Activated CD4-positive, alpha-beta T cell treated with anti-CD3 and anti-CD28 coated beads, Interleukin-2, amount 50 U/mL, for 4 hours (primary cell): Measurements from ENCODE around the gene NDUFAF4.
"Not testable (repeated sequence)": the region's sequence is repeated elsewhere in the genome, so short reads cannot be mapped to it uniquely, and the experiment has no call there.

Experiments used
- DNase-seq, 2 experiments: peaks; one replicate each; pipeline ENCODE4 v3.0.0-alpha.2; 2020

Gene NDUFAF4

GRCh38 chr6:96898241-96898851 is 655 bp upstream of the NDUFAF4 start:
- no peak for DNase-seq

DNA sequence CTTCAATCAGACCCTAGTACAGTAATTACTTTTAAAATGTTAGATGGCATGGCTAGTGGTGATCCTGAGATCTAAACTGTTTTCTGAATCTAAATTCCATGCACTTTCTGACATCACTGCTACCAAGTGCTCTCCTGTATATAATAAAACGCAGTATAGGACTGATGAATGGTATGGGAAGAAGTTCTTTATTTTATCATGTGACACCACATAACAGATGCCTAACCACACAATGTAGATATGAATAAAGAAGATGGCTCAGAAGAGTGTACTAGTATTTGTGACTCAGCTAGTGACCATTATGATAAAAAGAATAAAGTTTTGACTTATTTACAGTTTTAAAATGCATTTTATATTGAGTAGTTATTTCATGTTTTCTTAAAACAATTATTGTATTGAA is 8.5 kb downstream of the NDUFAF4 start:
- no peak for DNase-seq

GRCh38 chr6:96888745-96889144 is 8.9 kb downstream of the NDUFAF4 start:
- DNase-seq: no peak

DNA sequence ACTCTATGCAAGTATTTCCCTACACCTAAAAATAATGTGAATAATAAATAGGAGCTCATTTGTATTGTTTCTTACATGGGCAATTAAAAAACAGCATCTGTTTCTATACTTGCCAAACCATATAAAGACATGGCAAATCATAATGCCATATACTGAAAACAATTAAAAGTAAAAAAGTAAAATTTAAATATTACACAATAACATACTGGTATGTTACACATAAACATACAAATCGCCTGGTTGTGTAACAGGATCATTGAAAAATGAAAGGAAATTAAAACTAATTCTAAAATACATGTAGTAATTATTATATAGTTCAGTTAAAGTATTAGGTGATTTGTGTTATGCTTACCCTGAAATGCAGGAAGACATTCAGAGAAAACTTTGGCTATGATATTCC is 11.2 kb downstream of the NDUFAF4 start:
- DNase-seq: no peak

DNA sequence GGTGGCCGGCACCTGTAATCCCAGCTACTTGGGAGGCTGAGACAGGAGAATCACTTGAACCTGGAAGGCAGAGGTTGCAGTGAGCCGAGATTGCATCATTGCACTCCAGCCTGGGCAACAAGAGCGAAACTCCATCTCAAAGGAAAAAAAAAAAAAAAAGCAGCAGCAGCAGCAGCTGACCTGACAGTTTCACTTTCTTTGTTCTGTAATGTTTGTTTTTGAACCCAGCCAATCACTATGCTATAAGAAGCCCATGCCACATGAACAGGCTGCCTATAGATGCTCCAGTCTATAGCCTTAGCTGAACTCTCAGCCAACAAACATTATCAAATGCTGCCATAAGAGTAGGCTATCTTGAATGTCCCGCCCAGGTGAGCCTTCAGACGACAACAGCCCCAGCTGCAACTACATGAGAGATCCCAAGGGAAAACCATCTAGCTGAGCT is 12.5 kb downstream of the NDUFAF4 start:
- DNase-seq: not testable (repeated sequence)

DNA sequence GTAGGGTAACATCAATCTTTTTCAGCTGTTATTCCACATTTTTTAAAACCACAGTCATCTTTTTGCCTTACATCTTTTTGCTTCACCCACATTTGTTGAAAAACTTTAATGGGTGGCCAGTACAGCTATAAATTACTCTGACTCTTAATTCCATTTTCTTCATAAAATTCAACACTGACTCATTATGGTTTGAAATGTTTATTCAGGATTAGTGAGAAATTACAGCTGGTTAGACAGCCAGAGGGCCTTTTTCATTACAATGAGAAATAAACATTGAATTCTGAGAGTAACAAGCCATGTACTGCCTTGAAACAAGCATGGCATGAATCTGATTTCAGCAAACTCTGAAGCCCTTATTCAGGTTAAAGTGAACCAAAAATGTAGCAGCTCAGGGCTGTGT is 19.5 kb downstream of the NDUFAF4 start:
- DNase-seq: no peak

- no peak for DNase-seq
These were observed 20.7 kb downstream of the NDUFAF4 start for GRCh38 chr6:96876886-96877545.

DNA sequence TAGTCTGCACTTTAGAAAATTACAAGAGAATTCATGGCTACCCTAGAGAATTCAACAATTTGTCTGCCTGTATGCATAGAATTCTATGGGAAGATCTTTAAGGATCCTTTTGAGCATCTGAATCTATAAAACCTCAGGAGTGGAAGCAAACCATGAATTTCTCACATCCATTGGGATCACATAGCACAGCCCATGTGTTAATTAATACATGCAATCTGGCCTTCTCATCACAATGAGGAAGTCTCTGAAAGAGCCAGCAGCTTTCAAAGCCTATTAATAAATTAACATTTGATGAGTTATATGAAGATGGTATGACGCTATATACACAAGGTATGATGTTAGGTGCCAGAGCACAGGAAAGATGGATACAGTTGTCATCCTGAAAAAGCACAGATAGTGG is 24.7 kb downstream of the NDUFAF4 start:
- DNase-seq: no peak

DNA sequence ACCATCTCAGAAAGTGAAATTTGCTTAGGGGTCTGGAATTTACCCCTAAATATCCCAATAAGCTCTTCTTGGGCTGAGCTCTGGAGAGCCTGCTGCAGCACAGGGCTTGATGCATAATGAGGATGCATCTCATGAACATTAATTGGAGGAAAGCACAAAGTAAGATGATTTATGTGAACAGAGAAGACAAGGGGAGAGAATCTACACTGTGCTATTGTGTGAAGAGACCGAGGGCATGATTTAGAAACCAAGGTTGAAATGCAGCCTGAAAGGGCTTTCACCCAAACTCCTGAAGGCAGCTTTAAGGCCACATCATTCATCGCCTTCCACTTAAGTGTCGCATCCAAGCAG is 32.7 kb downstream of the NDUFAF4 start:
- DNase-seq: no peak

- no peak for DNase-seq
These were observed 33.3 kb downstream of the NDUFAF4 start for GRCh38 chr6:96864216-96865054.

GRCh38 chr6:96862560-96862959 is 35.1 kb downstream of the NDUFAF4 start:
- DNase-seq: no peak

- DNase-seq: no peak
These were observed 36.1 kb downstream of the NDUFAF4 start for GRCh38 chr6:96861588-96861987.

- DNase-seq: no peak
These were observed 40.8 kb downstream of the NDUFAF4 start for GRCh38 chr6:96856856-96857255.

- no peak for DNase-seq
These were observed 44.6 kb downstream of the NDUFAF4 start for GRCh38 chr6:96853083-96853482.

DNA sequence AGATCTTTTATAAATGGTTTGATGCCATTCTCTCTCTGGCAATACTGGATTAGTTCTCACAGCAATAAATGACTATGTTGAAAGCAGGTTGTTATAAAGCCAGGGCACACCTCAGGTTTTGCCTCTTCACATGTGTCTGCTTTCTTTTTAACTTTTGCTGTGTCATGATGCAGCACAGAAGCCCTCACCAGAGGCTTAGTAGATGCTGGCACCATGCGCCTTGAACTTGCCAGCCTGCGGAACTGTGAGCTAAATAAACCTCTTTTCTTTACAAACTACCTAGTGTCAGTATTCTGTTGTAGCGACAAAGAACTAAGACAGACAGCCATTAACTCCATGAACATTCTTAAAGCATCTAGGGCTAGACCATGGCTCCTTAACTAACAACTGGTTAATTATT is 45.1 kb downstream of the NDUFAF4 start:
- no peak for DNase-seq

DNA sequence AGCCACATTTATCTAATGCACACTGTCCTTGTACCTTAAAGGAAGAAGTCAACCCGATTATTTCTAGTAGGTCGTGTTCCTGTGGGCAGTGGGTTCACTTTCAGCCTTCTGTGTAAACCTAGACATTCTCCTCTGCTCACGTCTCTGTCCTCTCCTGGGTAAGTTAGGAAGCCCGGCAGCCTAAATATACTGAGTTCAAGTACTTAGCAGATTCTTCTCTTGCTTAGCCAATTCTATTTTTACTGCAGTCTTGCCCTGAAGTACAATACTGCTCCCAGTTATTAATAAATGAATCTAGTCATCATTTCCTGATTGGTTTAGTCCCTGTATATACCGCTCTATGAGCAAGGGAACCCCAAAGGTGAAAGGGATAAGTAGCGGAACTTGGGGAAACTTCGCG is 45.8 kb downstream of the NDUFAF4 start:
- DNase-seq: no peak

DNA sequence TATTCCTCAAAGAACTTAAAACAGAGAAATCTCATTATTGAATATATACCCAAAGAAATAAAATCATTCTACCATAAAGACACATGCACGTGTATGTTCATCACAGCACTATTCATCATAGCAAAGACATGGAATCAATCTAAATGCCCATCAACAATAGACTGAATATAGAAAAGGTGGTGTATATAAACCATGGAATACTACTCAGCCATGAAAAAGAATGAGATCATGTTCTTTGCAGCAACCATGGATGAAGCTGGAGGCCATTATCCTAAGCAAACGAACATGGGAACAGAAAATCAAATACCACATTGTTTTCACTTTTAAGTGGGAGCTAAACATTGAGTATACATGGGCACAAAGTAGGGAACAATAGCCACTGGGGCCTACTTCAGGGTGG is 48.1 kb downstream of the NDUFAF4 start:
- no peak for DNase-seq

GRCh38 chr6:96844530-96844929 is 53.2 kb downstream of the NDUFAF4 start:
- no peak for DNase-seq

GRCh38 chr6:96841345-96841744 is 56.3 kb downstream of the NDUFAF4 start:
- DNase-seq: no peak
